ENCODE results near the gene GMDS. TPM values are rescaled to one million over a fixed set of nuclear protein-coding genes. Genes with fewer than 3 reads are reported as not detected.

Gene GMDS
- polyA plus RNA-seq, 1 donor (not counting 4 experiments of a cell fraction or from before 2014, with no cell fraction given) = 22.1 TPM

DNA sequence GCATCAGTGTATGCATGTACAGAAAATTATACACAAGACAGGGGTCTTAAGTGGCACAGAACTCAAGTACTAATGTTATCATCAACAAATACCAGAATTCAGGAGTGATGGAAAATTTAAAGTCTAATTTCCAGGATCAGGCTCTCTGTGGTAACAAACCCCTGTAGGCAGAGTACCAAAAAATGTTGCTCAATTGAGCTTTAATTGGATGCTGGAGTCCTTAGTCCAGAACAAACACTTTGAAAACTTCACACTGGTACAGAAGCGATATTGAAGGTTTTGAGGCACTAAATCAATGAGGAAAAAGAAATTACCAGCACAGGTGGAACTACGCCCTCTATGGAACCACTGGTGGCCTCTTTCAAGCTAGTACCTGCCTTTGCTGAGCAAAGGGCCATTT is 522.6 kb downstream of the GMDS start:
- no peak overlapping the region for H3K4me2 ChIP-seq (ENCODE audit: control insufficient read depth, extremely low read depth, insufficient read depth, low read depth, low read length)
- dilution Hi-C loops (cut with MboI; ENCODE audit: extremely low pct_ligation_motif_present, low sequenced_read_pairs) = no loop called here
- FAIRE-seq (no peak), DNase-seq (ENCODE audit: low read depth, low spot score) (no peak)
- no peak overlapping the region for H3K9ac ChIP-seq (ENCODE audit: control insufficient read depth, extremely low read depth, insufficient read depth, low read length)
- H3K27ac ChIP-seq (ENCODE audit: control insufficient read depth, insufficient read depth, low read length) = no peak overlapping the region
- no peaks in the 10 kb centered on the region for H3K9me3 ChIP-seq (ENCODE audit: control insufficient read depth, low read depth, low read length)
- H3K27me3 ChIP-seq (ENCODE audit: control insufficient read depth, extremely low read depth, insufficient read depth, low read length) = no peaks in the 10 kb centered on the region
- H3K9me1 ChIP-seq (ENCODE audit: control insufficient read depth, extremely low read depth, insufficient read depth, low read length) = no peaks in the 10 kb centered on the region
- TF ChIP-seq, protein P1, sequence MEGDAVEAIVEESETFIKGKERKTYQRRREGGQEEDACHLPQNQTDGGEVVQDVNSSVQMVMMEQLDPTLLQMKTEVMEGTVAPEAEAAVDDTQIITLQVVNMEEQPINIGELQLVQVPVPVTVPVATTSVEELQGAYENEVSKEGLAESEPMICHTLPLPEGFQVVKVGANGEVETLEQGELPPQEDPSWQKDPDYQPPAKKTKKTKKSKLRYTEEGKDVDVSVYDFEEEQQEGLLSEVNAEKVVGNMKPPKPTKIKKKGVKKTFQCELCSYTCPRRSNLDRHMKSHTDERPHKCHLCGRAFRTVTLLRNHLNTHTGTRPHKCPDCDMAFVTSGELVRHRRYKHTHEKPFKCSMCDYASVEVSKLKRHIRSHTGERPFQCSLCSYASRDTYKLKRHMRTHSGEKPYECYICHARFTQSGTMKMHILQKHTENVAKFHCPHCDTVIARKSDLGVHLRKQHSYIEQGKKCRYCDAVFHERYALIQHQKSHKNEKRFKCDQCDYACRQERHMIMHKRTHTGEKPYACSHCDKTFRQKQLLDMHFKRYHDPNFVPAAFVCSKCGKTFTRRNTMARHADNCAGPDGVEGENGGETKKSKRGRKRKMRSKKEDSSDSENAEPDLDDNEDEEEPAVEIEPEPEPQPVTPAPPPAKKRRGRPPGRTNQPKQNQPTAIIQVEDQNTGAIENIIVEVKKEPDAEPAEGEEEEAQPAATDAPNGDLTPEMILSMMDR (optimal IDR thresholded peaks at IDR 0.05 in 1 of 3, IDR thresholded peaks at IDR 0.05 in 1 of 3, conservative IDR thresholded peaks at IDR 0.05 in 1 of 3; ENCODE audit: extremely low read depth in 1 of 3, insufficient read depth in 2 of 3, low read length in 3 of 3) = no peak
- TF ChIP-seq EZH2 (IDR thresholded peaks at IDR 0.05; ENCODE audit: low read length) = no peak
- H3K79me2 ChIP-seq (ENCODE audit: control insufficient read depth, insufficient read depth, low read length) = no peaks in the 10 kb centered on the region
- no peak overlapping the region for H2AFZ ChIP-seq (ENCODE audit: control insufficient read depth, low read length)
- H4K20me1 ChIP-seq (ENCODE audit: control insufficient read depth, extremely low read depth, insufficient read depth, low read length) = no peaks in the 10 kb centered on the region
- no peaks in the 10 kb centered on the region for H3K36me3 ChIP-seq (ENCODE audit: control insufficient read depth in 2 of 2, extremely low read depth in 1 of 2, insufficient read depth in 2 of 2, low read length in 2 of 2)
- peaks cover 15% of the 10 kb centered on the region for H3K4me1 ChIP-seq (ENCODE audit: control insufficient read depth, extremely low read depth, insufficient read depth, low read length)
- no peak overlapping the region for H3K4me3 ChIP-seq (ENCODE audit: control insufficient read depth in 2 of 3, extremely low read depth in 1 of 3, insufficient read depth in 2 of 3, low read depth in 1 of 3, low read length in 3 of 3)

- Histone ChIP-seq H3K27ac (ENCODE audit: control insufficient read depth, insufficient read depth, low read length) (no peak overlapping the region), H4K20me1 (ENCODE audit: control insufficient read depth, extremely low read depth, insufficient read depth, low read length) (no peaks in the 10 kb centered on the region), H3K4me3 (ENCODE audit: control insufficient read depth in 2 of 3, extremely low read depth in 1 of 3, insufficient read depth in 2 of 3, low read depth in 1 of 3, low read length in 3 of 3) (no peak overlapping the region), H3K9me1 (ENCODE audit: control insufficient read depth, extremely low read depth, insufficient read depth, low read length) (no peaks in the 10 kb centered on the region), H3K4me2 (ENCODE audit: control insufficient read depth, extremely low read depth, insufficient read depth, low read depth, low read length) (no peak overlapping the region), H3K4me1 (ENCODE audit: control insufficient read depth, extremely low read depth, insufficient read depth, low read length) (peaks cover 15% of the 10 kb centered on the region), H2AFZ (ENCODE audit: control insufficient read depth, low read length) (no peak overlapping the region), H3K27me3 (ENCODE audit: control insufficient read depth, extremely low read depth, insufficient read depth, low read length) (no peaks in the 10 kb centered on the region), H3K79me2 (ENCODE audit: control insufficient read depth, insufficient read depth, low read length) (no peaks in the 10 kb centered on the region), H3K36me3 (ENCODE audit: control insufficient read depth in 2 of 2, extremely low read depth in 1 of 2, insufficient read depth in 2 of 2, low read length in 2 of 2) (no peaks in the 10 kb centered on the region), H3K9me3 (ENCODE audit: control insufficient read depth, low read depth, low read length) (no peaks in the 10 kb centered on the region), H3K9ac (ENCODE audit: control insufficient read depth, extremely low read depth, insufficient read depth, low read length) (no peak overlapping the region)
- TF ChIP-seq EZH2 (IDR thresholded peaks at IDR 0.05; ENCODE audit: low read length) = no peak
- TF ChIP-seq, protein P1 (optimal IDR thresholded peaks at IDR 0.05 in 1 of 3, IDR thresholded peaks at IDR 0.05 in 1 of 3, conservative IDR thresholded peaks at IDR 0.05 in 1 of 3; ENCODE audit: extremely low read depth in 1 of 3, insufficient read depth in 2 of 3, low read length in 3 of 3) = no peak
- DNase-seq (ENCODE audit: low read depth, low spot score) (no peak), FAIRE-seq (no peak)
- dilution Hi-C loops (cut with MboI; ENCODE audit: extremely low pct_ligation_motif_present, low sequenced_read_pairs) = no loop called here
Measured at GRCh38 chr6:1720620-1721322, 524.6 kb downstream of the GMDS start.

Data from keratinocyte (primary cell).